Stimulated activated CD4-positive, alpha-beta T cell treated with anti-CD3 and anti-CD28 coated beads, Interleukin-15, amount 100 ng/mL, for 24 hours (primary cell): Measurements from ENCODE around the gene ALDH1L2.
A peak's percentile ranks its signal among the peaks of the same experiment; 100 is the strongest.

Experiments used
- DNase-seq: peaks from one replicate; pipeline ENCODE4 v3.0.0-alpha.2; 2020

The ALDH1L2 gene

GRCh38 chr12:105083031-105083430 is 1.2 kb downstream of the ALDH1L2 start:
- no peak for DNase-seq

GRCh38 chr12:105078712-105079570 is 5.3 kb downstream of the ALDH1L2 start:
- DNase-seq: no peak

- DNase-seq: no peak
Measured at GRCh38 chr12:105077435-105077834, 6.8 kb downstream of the ALDH1L2 start.

- DNase-seq: no peak
Measured at GRCh38 chr12:105076913-105077312, 7.3 kb downstream of the ALDH1L2 start.

DNA sequence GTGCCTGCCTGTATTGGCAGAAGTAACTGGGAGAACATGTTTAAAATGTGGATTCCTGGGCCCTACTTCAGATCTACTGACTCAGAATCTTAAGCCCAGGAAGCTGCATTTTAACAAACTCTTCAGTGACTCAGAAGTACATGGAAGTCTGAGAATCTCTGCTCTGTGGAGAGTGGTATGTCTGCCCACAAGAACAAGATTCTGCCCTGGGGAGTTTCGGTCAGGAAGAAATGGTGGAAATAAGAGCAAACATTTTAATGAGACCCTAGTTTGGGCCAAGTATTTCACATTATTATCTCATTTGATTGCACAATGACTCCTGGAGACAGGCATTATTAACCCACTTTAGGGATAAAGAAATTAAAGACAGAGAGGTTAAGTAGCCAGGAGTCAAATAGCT is 8.2 kb downstream of the ALDH1L2 start:
- no peak for DNase-seq

- no peak for DNase-seq
Measured at GRCh38 chr12:105072888-105073488, 11.3 kb downstream of the ALDH1L2 start.

- DNase-seq: no peak
Measured at GRCh38 chr12:105071981-105072380, 12.3 kb downstream of the ALDH1L2 start.

GRCh38 chr12:105069936-105070702 is 14.1 kb downstream of the ALDH1L2 start:
- no peak for DNase-seq

DNA sequence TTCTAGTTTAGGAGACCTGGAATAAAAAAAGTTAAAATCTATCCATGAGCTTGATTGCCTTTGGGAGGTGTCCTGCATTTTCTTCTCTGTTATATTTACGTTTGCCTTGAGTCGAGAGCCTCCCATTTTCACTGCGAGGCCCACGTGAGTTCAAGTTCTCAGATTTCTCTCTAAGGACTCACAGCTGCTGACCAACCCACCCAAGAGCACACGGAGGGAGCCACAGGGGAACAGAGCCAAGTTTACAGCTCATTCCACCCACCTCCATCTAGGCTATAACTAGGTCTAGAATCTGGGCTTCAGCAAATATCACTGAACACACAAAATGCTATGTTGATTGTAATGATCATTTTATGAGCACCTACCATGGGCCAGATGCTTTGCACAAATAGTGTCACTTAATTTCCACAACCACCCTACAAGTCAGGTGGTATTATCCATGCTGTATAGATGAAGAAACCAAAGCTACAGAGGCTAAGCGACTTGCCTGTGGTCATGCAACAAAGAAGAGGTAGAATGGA is 16.7 kb downstream of the ALDH1L2 start:
- no peak for DNase-seq

- no peak for DNase-seq
Measured at GRCh38 chr12:105064564-105065178, 19.6 kb downstream of the ALDH1L2 start.

DNA sequence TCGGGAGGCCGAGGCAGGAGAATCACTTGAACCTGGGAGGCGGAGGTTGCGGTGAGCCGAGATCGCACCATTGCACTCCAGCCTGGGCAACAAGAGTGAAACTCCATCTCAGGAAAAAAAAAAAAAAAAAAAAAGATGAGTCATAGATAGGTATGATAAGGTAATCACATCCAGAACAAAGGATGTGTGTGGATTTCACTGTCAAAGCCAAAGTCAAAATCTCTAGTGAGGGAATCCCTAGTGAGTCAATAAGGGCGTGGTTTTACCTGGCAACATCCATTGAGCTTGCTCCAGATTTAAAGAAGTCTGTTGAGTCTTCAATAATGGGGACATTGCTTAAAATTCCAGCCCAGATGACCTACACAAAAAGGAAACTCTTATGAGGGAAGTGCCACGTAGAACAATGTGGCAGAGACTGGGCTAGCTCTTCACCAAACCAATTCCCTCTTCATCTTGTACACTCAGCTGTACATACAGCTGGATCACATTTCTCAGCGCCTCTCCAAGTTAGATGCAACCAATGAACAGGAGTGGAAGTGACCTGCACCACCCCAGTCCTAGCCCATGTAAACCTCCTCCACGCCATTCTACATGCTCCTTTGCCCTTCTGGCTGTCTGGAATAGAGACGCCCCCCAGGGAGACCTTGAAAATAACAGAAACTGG is 23.4 kb downstream of the ALDH1L2 start:
- DNase-seq: no peak

DNA sequence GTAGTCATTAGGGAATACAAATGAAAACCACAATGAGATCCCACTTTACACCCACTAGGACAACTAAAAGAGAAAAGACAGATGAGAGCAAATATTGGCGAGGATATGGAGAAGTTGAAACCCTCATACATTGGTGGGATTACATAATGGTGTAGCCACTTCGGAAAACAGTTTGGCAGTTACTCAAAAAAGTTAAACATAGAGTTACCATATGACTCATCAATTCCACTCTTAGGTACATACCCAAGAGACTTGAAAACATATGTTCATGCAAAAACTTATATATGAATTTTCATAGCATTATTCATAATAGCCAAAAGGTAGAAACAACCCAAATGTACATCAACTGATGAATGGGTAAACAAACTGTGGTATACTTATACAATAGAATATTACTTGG is 27.1 kb downstream of the ALDH1L2 start:
- no peak for DNase-seq

- DNase-seq: peak; percentile 76
Measured at GRCh38 chr12:105053116-105053572, 31.1 kb downstream of the ALDH1L2 start.

- DNase-seq: no peak
Measured at GRCh38 chr12:105051981-105052380, 32.3 kb downstream of the ALDH1L2 start.

GRCh38 chr12:105048315-105048714 is 35.9 kb downstream of the ALDH1L2 start:
- no peak for DNase-seq

DNA sequence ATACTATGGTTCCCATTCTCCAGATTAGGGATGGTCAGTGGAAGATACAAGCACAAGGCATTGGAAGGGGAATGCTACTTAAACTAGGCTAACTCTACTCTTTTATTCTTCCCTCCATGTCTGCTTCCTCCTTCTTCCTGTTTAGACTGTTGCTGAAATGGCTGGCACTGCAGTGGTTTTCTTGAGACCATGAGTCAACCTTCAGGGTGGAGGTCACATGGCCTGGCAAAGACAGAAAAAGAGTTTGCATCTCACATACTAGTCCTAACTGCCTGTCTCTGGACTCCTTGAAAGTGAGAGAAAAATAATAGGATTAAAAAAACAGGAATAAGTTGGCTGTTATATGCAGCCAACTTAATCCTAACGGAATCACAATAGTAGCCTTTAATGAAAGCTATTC is 37.0 kb downstream of the ALDH1L2 start:
- DNase-seq: no peak

GRCh38 chr12:105041186-105041585 is 43.1 kb downstream of the ALDH1L2 start:
- DNase-seq: no peak

DNA sequence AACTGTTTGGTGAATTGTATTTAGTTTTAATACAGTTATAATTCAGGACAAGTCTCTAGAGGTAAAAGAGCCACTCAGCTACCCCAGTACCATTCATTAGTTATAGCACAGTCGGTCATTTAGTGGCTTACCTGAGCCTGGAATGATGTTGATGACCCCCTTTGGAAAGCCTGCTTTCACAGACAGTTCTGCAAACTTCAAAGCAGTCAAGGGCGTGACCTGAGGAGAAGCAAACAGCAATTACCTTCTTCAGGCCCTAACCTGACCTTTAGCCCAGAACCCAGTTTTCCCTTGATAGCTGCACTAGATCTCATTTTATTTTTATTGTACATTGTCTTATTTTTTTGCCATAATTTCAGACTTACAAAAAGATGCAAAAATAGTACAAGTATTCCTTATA is 43.8 kb downstream of the ALDH1L2 start:
- no peak for DNase-seq

- no peak for DNase-seq
Measured at GRCh38 chr12:105036937-105037649, 47.2 kb downstream of the ALDH1L2 start.

GRCh38 chr12:105033851-105034250 is 50.4 kb downstream of the ALDH1L2 start:
- DNase-seq: no peak

- DNase-seq: no peak
Measured at GRCh38 chr12:105032703-105033357, 51.4 kb downstream of the ALDH1L2 start.
